Middle frontal gyrus (tissue), 1 donor: Measurements from ENCODE around the gene ATG9B.
"Not testable (repeated sequence)": the region's sequence is repeated elsewhere in the genome, so short reads cannot be mapped to it uniquely, and the experiment has no call there.

Experiments used
- DNase-seq: peaks from one replicate; pipeline ENCODE4 v3.0.0-alpha.2; 2015; ENCODE audit warnings: low spot score; ENCODE audit errors: extremely low spot score

The ATG9B gene

GRCh38 chr7:151059367-151060112 lies 35.2 kb upstream of the ATG9B start, which contains the start of gene SLC4A2:
SLC4A2 (plus strand) TSS chr7:151059589; CDS start chr7:151061988, 2,399 bp downstream.
- DNase-seq, result peak; percentile 66

GRCh38 chr7:151058781-151059366 lies 34.6 kb upstream of the ATG9B start:
- no peak for DNase-seq

GRCh38 chr7:151057989-151058780 lies 33.9 kb upstream of the ATG9B start:
- peak; percentile 99 for DNase-seq

- no peak for DNase-seq
Measured at GRCh38 chr7:151057506-151057988, 33.3 kb upstream of the ATG9B start, which contains the start of gene CDK5. CDK5 (minus strand) TSS chr7:151057897; CDS start chr7:151057848, 49 bp downstream.

- DNase-seq, result no peak
Measured at GRCh38 chr7:151056666-151057505, 32.6 kb upstream of the ATG9B start.

- DNase-seq, result no peak
Measured at GRCh38 chr7:151056283-151056665, 32.0 kb upstream of the ATG9B start.

- no peak for DNase-seq
Measured at GRCh38 chr7:151053751-151054150, 29.5 kb upstream of the ATG9B start.

GRCh38 chr7:151053096-151053495 lies 28.8 kb upstream of the ATG9B start:
- no peak for DNase-seq

- no peak for DNase-seq
Measured at GRCh38 chr7:151051108-151051507, 26.8 kb upstream of the ATG9B start.

- no peak for DNase-seq
Measured at GRCh38 chr7:151048911-151049463, 24.7 kb upstream of the ATG9B start.

- no peak for DNase-seq
Measured at GRCh38 chr7:151047976-151048815, 23.9 kb upstream of the ATG9B start, which contains the start of gene ASIC3. ASIC3 (plus strand) TSS chr7:151048531; CDS start chr7:151048886, 355 bp downstream.

GRCh38 chr7:151046603-151047573 lies 22.6 kb upstream of the ATG9B start:
- DNase-seq, result no peak

GRCh38 chr7:151045967-151046366 lies 21.7 kb upstream of the ATG9B start:
- no peak for DNase-seq

- DNase-seq, result no peak
Measured at GRCh38 chr7:151045262-151045661, 21.0 kb upstream of the ATG9B start.

- DNase-seq, result no peak
Measured at GRCh38 chr7:151043959-151044358, 19.7 kb upstream of the ATG9B start.

GRCh38 chr7:151043449-151043848 lies 19.2 kb upstream of the ATG9B start:
- not testable (repeated sequence) for DNase-seq

- DNase-seq, result no peak
Measured at GRCh38 chr7:151040616-151041375, 16.5 kb upstream of the ATG9B start.
